Measurements from ENCODE around the gene RTN1. TPM values are rescaled to one million over a fixed set of nuclear protein-coding genes. Genes with fewer than 3 reads are reported as not detected.

RTN1 gene
- total and polyA plus RNA-seq, 2 of the 8 experiments (the other 6 are each of a cell fraction or from before 2014, with no cell fraction given), result 2.8 to 4.9 TPM

GRCh38 chr14:59771577-59771976 lies 99.0 kb downstream of the RTN1 start:
- Histone ChIP-seq H3K79me2 (ENCODE audit: control insufficient read depth in 1 of 2, insufficient read depth in 2 of 2, low read length in 2 of 2) (no peaks in the 10 kb centered on the region), H3K79me1 (ENCODE audit: low read depth, low read length) (no peaks in the 10 kb centered on the region), H2AFZ (ENCODE audit: low read length) (no peak overlapping the region), H3K9me3 (ENCODE audit: insufficient read depth in 2 of 2, low read depth in 1 of 2, low read length in 1 of 2) (no peaks in the 10 kb centered on the region), H3K4ac (replicated peaks; ENCODE audit: insufficient read length, low read depth, low read length) (no peak overlapping the region), H2AK5ac (ENCODE audit: low read depth, low read length) (no peak overlapping the region), H2BK15ac (ENCODE audit: low read length) (no peak overlapping the region), H3K18ac (ENCODE audit: extremely low read depth, low read length) (no peak overlapping the region), H3K27me3 (replicated peaks in 1 of 4; ENCODE audit: control insufficient read depth in 3 of 4, extremely low read depth in 1 of 4, insufficient read depth in 3 of 4, low read length in 3 of 4) (no peaks in the 10 kb centered on the region), H3K23ac (ENCODE audit: insufficient read length) (no peak overlapping the region), H4K8ac (ENCODE audit: extremely low read depth, insufficient read depth, low read length) (no peak overlapping the region), H3K4me1 (replicated peaks in 1 of 4; ENCODE audit: control insufficient read depth in 3 of 4, insufficient read depth in 4 of 4, low read length in 3 of 4) (peaks cover 0 to 3% (median 0%) of the 10 kb centered on the region in 4 experiments; a peak in 1 of 7 replicates), H2BK120ac (replicated peaks; ENCODE audit: low read depth, low read length) (no peak overlapping the region), H3K23me2 (ENCODE audit: low read depth, low read length) (no peaks in the 10 kb centered on the region), H2BK12ac (ENCODE audit: low read depth, low read length) (no peak overlapping the region), H3K9ac (replicated peaks in 1 of 4; ENCODE audit: extremely low read depth in 1 of 4, low read depth in 3 of 4, low read length in 3 of 4) (no peak overlapping the region), H3K56ac (replicated peaks; ENCODE audit: insufficient read length, low read depth, low read length) (no peak overlapping the region), H4K20me1 (replicated peaks in 1 of 2; ENCODE audit: control insufficient read depth in 1 of 2, insufficient read depth in 2 of 2, low read length in 2 of 2) (no peaks in the 10 kb centered on the region), H3K4me3 (ENCODE audit: extremely low read depth in 1 of 4, insufficient read depth in 2 of 4, low read depth in 3 of 4, low read length in 4 of 4) (no peak overlapping the region), H3K36me3 (ENCODE audit: control insufficient read depth in 2 of 4, insufficient read depth in 4 of 4, low read length in 3 of 4) (no peaks in the 10 kb centered on the region), H3K27ac (ENCODE audit: low read depth, low read length) (no peak overlapping the region), H2BK5ac (ENCODE audit: low read depth, low read length) (no peak overlapping the region), H2BK20ac (ENCODE audit: low read length) (no peak overlapping the region), H3K14ac (ENCODE audit: insufficient read length) (no peak overlapping the region), H3K4me2 (ENCODE audit: insufficient read depth in 1 of 2, low read depth in 2 of 2, low read length in 2 of 2) (no peak overlapping the region), H4K91ac (replicated peaks; ENCODE audit: insufficient read length, low read length) (no peak overlapping the region), H4K5ac (ENCODE audit: insufficient read length, low read depth, low read length) (no peak overlapping the region)
- FAIRE-seq, result no peak
- no peak for DNase-seq (ENCODE audit: low read depth in 1 of 2, low spot score in 2 of 2)
- CTCF ChIA-PET (ENCODE audit: partially characterized antibody), result no interaction called here
- 95% methylated on average over 2 of the region's 2 CpGs; no CpG with 5 or more reads in 1 of the 2 experiments for WGBS, 2 experiments (ENCODE audit: extremely low coverage in 1 of 2, insufficient coverage in 1 of 2, insufficient read length in 1 of 2, insufficient replicate concordance in 2 of 2, low coverage in 1 of 2, low lambda C conversion rate in 2 of 2, missing lambda C conversion rate in 1 of 2)
- POLR2A ChIA-PET (ENCODE audit: partially characterized antibody), result no interaction called here
- TF ChIP-seq TEAD4 (IDR thresholded peaks at IDR 0.05; ENCODE audit: low read depth, low read length), result no peak
- TF ChIP-seq HDAC2 (IDR thresholded peaks at IDR 0.05; ENCODE audit: borderline replicate concordance in 1 of 2, low read depth in 2 of 2, low read length in 2 of 2), result no peak
- TF ChIP-seq EGR1 (IDR thresholded peaks at IDR 0.05; ENCODE audit: borderline replicate concordance, low read depth, low read length), result no peak
- TF ChIP-seq SP1 (IDR thresholded peaks at IDR 0.05; ENCODE audit: low read depth, low read length), result no peak
- no peak for TF ChIP-seq CBX8 (IDR thresholded peaks at IDR 0.05; ENCODE audit: borderline replicate concordance, low read depth, low read length)
- no peak for TF ChIP-seq RFX5 (IDR thresholded peaks at IDR 0.05; ENCODE audit: borderline replicate concordance, low read depth, low read length)
- TF ChIP-seq CBX5 (IDR thresholded peaks at IDR 0.05; ENCODE audit: low read depth, low read length), result no peak
- no peak for TF ChIP-seq ATF3 (IDR thresholded peaks at IDR 0.05; ENCODE audit: insufficient read depth, low read depth, low read length)

All from H1 (cell line).